Measurements from ENCODE around the gene PPTC7.

DNA sequence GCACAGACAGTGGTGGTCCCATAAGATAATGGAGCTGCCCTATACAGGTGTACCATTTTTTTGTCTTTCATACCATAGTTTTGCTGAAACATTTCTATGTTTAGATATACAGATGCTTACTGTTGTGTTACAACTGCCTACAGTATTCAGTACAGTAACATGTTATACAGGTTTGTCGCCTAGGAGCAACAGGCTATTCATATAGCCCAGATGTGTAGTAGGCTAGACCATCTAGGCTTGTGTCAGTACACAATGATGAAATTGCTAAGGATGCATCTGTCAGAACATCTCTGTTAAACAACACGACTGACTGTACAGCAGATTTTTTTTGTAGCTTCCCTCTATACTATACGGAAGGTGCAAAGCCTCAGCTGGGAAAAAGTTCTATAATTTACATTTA is 50.5 kb downstream of the PPTC7 start:
- TF ChIP-seq, protein P1, sequence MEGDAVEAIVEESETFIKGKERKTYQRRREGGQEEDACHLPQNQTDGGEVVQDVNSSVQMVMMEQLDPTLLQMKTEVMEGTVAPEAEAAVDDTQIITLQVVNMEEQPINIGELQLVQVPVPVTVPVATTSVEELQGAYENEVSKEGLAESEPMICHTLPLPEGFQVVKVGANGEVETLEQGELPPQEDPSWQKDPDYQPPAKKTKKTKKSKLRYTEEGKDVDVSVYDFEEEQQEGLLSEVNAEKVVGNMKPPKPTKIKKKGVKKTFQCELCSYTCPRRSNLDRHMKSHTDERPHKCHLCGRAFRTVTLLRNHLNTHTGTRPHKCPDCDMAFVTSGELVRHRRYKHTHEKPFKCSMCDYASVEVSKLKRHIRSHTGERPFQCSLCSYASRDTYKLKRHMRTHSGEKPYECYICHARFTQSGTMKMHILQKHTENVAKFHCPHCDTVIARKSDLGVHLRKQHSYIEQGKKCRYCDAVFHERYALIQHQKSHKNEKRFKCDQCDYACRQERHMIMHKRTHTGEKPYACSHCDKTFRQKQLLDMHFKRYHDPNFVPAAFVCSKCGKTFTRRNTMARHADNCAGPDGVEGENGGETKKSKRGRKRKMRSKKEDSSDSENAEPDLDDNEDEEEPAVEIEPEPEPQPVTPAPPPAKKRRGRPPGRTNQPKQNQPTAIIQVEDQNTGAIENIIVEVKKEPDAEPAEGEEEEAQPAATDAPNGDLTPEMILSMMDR (IDR thresholded peaks at IDR 0.05), result no peak
- no peak for TF ChIP-seq POLR2A (IDR thresholded peaks at IDR 0.05)

Data from uterus (tissue), 2 donors.